ENCODE results near the gene BBX.

The BBX gene

DNA sequence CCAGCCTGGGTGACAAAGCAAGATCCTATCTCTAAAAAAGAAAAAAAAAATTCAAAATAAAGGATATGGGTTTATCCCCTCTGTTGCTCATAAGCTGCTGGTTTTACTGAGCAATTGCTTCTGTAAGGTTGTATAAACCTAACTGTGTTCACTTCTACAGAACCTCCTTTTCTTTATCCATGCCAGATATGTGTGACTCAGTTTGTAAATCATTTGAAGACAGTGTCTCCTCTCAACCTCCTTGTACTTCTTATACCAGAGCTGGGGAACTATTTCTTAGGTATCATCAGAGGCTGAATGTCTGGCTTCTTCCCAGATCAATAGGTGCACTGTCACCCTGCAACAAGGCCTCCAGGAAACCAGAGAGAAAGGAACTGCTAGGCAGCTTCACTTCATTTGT, 294.3 kb downstream of the BBX start:
- Histone ChIP-seq H3K36me3 (ENCODE audit: control insufficient read depth, insufficient read depth, low read length) (no peaks in the 10 kb centered on the region), H3K4me3 (ENCODE audit: extremely low read depth, insufficient read depth, low read length, poor library complexity, severe bottlenecking) (no peak overlapping the region), H3K9me3 (ENCODE audit: control insufficient read depth, low read length) (no peaks in the 10 kb centered on the region), H3K4me1 (ENCODE audit: control insufficient read depth, insufficient read depth, low read length, poor library complexity, severe bottlenecking) (peaks cover 18% of the 10 kb centered on the region), H3K27ac (ENCODE audit: low read depth, low read length, severe bottlenecking) (no peak overlapping the region)

DNA sequence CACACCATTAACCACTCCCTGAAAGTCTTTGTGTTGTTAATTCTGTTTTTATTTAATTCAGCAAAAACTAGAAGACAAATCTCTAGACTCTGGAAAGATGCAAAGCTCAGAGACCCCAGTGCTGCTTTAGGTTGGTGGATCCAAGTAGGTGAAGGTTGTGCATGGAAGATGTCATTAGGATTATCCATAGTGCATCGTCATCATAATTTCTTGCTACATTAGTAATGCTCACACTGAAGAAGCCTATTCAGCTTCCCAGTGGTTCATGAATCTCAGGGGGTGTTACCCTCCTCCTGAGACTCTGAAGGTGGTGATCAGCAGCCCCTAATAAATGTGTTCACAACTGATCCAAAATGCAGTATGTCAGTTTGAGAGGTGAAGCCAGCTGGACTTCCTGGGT, 295.3 kb downstream of the BBX start:
- WGBS, 2 experiments (ENCODE audit: insufficient coverage in 2 of 2) = no CpG with 5 or more reads among the region's 1 CpG
- H3K9me3 ChIP-seq (ENCODE audit: control insufficient read depth, low read length) = no peaks in the 10 kb centered on the region
- peaks cover 11% of the 10 kb centered on the region for H3K4me1 ChIP-seq (ENCODE audit: control insufficient read depth, insufficient read depth, low read length, poor library complexity, severe bottlenecking)
- no peak overlapping the region for H3K27ac ChIP-seq (ENCODE audit: low read depth, low read length, severe bottlenecking)
- H3K4me3 ChIP-seq (ENCODE audit: extremely low read depth, insufficient read depth, low read length, poor library complexity, severe bottlenecking) = no peak overlapping the region
- no peaks in the 10 kb centered on the region for H3K36me3 ChIP-seq (ENCODE audit: control insufficient read depth, insufficient read depth, low read length)

GRCh38 chr3:107819656-107820055, 296.9 kb downstream of the BBX start:
- Histone ChIP-seq H3K4me1 (ENCODE audit: control insufficient read depth, insufficient read depth, low read length, poor library complexity, severe bottlenecking) (peaks cover 9% of the 10 kb centered on the region), H3K4me3 (ENCODE audit: extremely low read depth, insufficient read depth, low read length, poor library complexity, severe bottlenecking) (no peak overlapping the region), H3K36me3 (ENCODE audit: control insufficient read depth, insufficient read depth, low read length) (no peaks in the 10 kb centered on the region), H3K27ac (ENCODE audit: low read depth, low read length, severe bottlenecking) (no peak overlapping the region), H3K9me3 (ENCODE audit: control insufficient read depth, low read length) (no peaks in the 10 kb centered on the region)
- WGBS, 2 experiments (ENCODE audit: insufficient coverage in 2 of 2) = 76 to 78% methylated on average over 1 to 4 of the region's 4 CpGs

GRCh38 chr3:107822308-107822707, 299.5 kb downstream of the BBX start:
- no peak overlapping the region for H3K4me3 ChIP-seq (ENCODE audit: extremely low read depth, insufficient read depth, low read length, poor library complexity, severe bottlenecking)
- H3K9me3 ChIP-seq (ENCODE audit: control insufficient read depth, low read length) = no peaks in the 10 kb centered on the region
- peaks cover 9% of the 10 kb centered on the region for H3K4me1 ChIP-seq (ENCODE audit: control insufficient read depth, insufficient read depth, low read length, poor library complexity, severe bottlenecking)
- 94 to 100% methylated on average over 1 to 3 of the region's 4 CpGs for WGBS, 2 experiments (ENCODE audit: insufficient coverage in 2 of 2)
- no peaks in the 10 kb centered on the region for H3K36me3 ChIP-seq (ENCODE audit: control insufficient read depth, insufficient read depth, low read length)
- no peak overlapping the region for H3K27ac ChIP-seq (ENCODE audit: low read depth, low read length, severe bottlenecking)

DNA sequence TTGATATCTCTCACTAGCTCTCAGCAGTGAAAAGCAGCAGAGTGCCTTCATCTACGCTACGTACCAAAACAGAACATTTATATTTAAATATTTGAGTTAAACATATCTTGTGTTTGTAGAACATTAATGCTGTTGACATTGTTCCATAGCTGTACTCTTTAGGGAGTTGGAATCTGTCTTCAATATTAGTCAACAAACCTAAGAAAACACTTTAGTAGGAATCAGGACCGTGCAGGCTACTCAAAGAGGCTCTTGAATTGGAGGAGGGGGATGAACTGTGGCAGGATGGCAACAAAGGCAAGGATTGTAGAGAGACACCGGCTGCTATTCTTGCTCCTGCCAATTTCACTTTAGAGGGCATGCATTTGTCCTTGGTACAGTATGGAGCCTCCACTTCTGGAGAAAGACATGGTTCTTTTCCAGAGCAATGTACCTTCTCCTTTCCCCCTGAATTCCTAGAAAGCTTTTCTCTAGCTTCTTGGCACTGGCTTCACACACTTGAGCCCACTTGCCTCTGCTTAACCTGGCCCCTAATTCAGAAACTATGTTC, 302.1 kb downstream of the BBX start:
- WGBS, 2 experiments (ENCODE audit: insufficient coverage in 2 of 2) = 71 to 83% methylated on average over 1 to 2 of the region's 4 CpGs
- H3K4me1 ChIP-seq (ENCODE audit: control insufficient read depth, insufficient read depth, low read length, poor library complexity, severe bottlenecking) = peaks cover 5% of the 10 kb centered on the region
- H3K4me3 ChIP-seq (ENCODE audit: extremely low read depth, insufficient read depth, low read length, poor library complexity, severe bottlenecking) = no peak overlapping the region
- H3K27ac ChIP-seq (ENCODE audit: low read depth, low read length, severe bottlenecking) = no peak overlapping the region
- no peaks in the 10 kb centered on the region for H3K36me3 ChIP-seq (ENCODE audit: control insufficient read depth, insufficient read depth, low read length)
- H3K9me3 ChIP-seq (ENCODE audit: control insufficient read depth, low read length) = no peaks in the 10 kb centered on the region

- H3K36me3 ChIP-seq (ENCODE audit: control insufficient read depth, insufficient read depth, low read length) = no peaks in the 10 kb centered on the region
- H3K4me3 ChIP-seq (ENCODE audit: extremely low read depth, insufficient read depth, low read length, poor library complexity, severe bottlenecking) = no peak overlapping the region
- no peak overlapping the region for H3K27ac ChIP-seq (ENCODE audit: low read depth, low read length, severe bottlenecking)
- no peaks in the 10 kb centered on the region for H3K9me3 ChIP-seq (ENCODE audit: control insufficient read depth, low read length)
- 100% methylated on average over 1 to 2 of the region's 5 CpGs for WGBS, 2 experiments (ENCODE audit: insufficient coverage in 2 of 2)
- H3K4me1 ChIP-seq (ENCODE audit: control insufficient read depth, insufficient read depth, low read length, poor library complexity, severe bottlenecking) = peaks cover 5% of the 10 kb centered on the region
Observed at GRCh38 chr3:107825556-107825955, 302.8 kb downstream of the BBX start.

GRCh38 chr3:107826727-107827126, 304.0 kb downstream of the BBX start:
- 100% methylated on average over 2 of the region's 9 CpGs for WGBS, 2 experiments (ENCODE audit: insufficient coverage in 2 of 2)
- H3K27ac ChIP-seq (ENCODE audit: low read depth, low read length, severe bottlenecking) = no peak overlapping the region
- H3K4me1 ChIP-seq (ENCODE audit: control insufficient read depth, insufficient read depth, low read length, poor library complexity, severe bottlenecking) = no peaks in the 10 kb centered on the region
- no peaks in the 10 kb centered on the region for H3K36me3 ChIP-seq (ENCODE audit: control insufficient read depth, insufficient read depth, low read length)
- no peaks in the 10 kb centered on the region for H3K9me3 ChIP-seq (ENCODE audit: control insufficient read depth, low read length)
- no peak overlapping the region for H3K4me3 ChIP-seq (ENCODE audit: extremely low read depth, insufficient read depth, low read length, poor library complexity, severe bottlenecking)

DNA sequence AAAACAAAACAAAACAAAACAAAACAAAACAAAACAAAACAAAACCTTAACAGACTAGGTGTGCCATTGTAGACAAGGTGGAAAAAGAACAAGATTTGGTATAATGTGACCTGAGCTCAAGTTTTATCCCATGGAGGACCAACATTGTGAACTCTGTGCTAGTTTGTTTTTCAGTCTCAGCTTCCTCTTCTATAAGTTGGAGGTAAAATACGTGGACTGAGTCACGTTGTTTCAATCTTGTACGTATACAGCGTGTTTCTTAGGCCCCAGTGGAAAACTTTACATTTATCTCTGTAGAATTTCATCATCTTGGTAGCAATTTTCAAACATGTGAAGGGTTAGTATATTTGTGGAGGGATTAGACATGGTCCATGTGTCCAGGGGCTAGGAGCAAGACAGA, 306.4 kb downstream of the BBX start:
- Histone ChIP-seq H3K4me1 (ENCODE audit: control insufficient read depth, insufficient read depth, low read length, poor library complexity, severe bottlenecking) (no peaks in the 10 kb centered on the region), H3K36me3 (ENCODE audit: control insufficient read depth, insufficient read depth, low read length) (no peaks in the 10 kb centered on the region), H3K4me3 (ENCODE audit: extremely low read depth, insufficient read depth, low read length, poor library complexity, severe bottlenecking) (no peak overlapping the region), H3K27ac (ENCODE audit: low read depth, low read length, severe bottlenecking) (no peak overlapping the region), H3K9me3 (ENCODE audit: control insufficient read depth, low read length) (no peaks in the 10 kb centered on the region)
- 97 to 100% methylated on average over 1 to 4 of the region's 4 CpGs for WGBS, 2 experiments (ENCODE audit: insufficient coverage in 2 of 2)

GRCh38 chr3:107831590-107831989, 308.8 kb downstream of the BBX start:
- 40 to 58% methylated on average over 2 of the region's 3 CpGs for WGBS, 2 experiments (ENCODE audit: insufficient coverage in 2 of 2)
- Histone ChIP-seq H3K36me3 (ENCODE audit: control insufficient read depth, insufficient read depth, low read length) (no peaks in the 10 kb centered on the region), H3K9me3 (ENCODE audit: control insufficient read depth, low read length) (no peaks in the 10 kb centered on the region), H3K4me3 (ENCODE audit: extremely low read depth, insufficient read depth, low read length, poor library complexity, severe bottlenecking) (no peak overlapping the region), H3K4me1 (ENCODE audit: control insufficient read depth, insufficient read depth, low read length, poor library complexity, severe bottlenecking) (no peaks in the 10 kb centered on the region), H3K27ac (ENCODE audit: low read depth, low read length, severe bottlenecking) (no peak overlapping the region)

DNA sequence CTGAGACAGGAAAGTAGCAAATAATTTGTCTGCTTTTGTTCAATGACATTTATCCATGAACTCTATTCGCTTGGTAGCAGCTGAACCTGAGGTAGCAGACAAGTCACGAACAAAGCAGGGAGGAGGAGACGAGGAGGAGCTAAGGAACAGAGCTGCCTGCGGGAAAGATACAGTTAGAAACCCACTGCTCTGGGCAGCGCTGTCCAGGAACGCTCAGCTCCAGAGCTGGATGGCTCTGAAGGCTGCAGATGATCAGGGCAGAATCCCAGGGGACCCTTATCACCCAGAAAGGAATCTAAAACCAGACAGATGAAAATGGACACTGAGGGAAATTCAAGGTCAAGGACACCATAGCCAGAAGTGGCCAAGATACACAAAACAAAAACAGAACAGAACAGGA, 310.3 kb downstream of the BBX start:
- Histone ChIP-seq H3K9me3 (ENCODE audit: control insufficient read depth, low read length) (no peaks in the 10 kb centered on the region), H3K36me3 (ENCODE audit: control insufficient read depth, insufficient read depth, low read length) (no peaks in the 10 kb centered on the region), H3K27ac (ENCODE audit: low read depth, low read length, severe bottlenecking) (no peak overlapping the region), H3K4me1 (ENCODE audit: control insufficient read depth, insufficient read depth, low read length, poor library complexity, severe bottlenecking) (no peaks in the 10 kb centered on the region), H3K4me3 (ENCODE audit: extremely low read depth, insufficient read depth, low read length, poor library complexity, severe bottlenecking) (no peak overlapping the region)
- WGBS, 2 experiments (ENCODE audit: insufficient coverage in 2 of 2) = 62 to 68% methylated on average over 6 of the region's 6 CpGs

DNA sequence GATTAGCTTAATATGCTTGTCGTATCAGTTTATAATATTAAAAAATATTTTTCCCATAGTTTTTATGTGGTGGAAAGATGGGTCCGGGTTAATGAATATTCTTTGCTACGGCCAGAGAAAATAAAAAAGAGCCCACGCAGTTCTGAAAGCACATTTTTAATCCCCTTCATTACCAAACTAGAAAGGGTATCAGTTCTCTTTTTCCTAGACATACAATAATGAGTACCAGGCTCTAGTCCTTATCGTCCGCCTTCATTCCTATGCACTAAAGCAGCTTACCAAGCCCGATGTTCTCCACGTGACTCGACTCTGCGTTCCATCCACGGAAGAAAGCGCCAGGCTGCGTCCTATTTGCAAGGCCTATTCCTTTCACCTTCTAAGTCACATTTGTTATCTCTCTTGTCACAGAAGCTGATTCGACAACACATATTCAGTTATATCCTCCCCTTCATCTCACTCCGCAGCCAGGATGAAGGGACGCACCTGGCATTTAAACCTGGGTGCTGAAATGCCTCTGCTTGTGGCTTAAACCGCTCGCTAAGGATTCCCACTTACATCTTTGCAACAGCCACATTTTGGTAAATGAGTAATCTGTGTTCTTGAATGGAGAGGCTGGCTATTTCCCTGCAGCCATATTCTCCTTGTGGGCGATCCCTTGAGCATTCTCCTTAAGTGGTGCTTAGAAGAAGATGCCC, 311.1 kb downstream of the BBX start:
- Histone ChIP-seq H3K9me3 (ENCODE audit: control insufficient read depth, low read length) (no peaks in the 10 kb centered on the region), H3K36me3 (ENCODE audit: control insufficient read depth, insufficient read depth, low read length) (no peaks in the 10 kb centered on the region), H3K27ac (ENCODE audit: low read depth, low read length, severe bottlenecking) (no peak overlapping the region), H3K4me3 (ENCODE audit: extremely low read depth, insufficient read depth, low read length, poor library complexity, severe bottlenecking) (no peak overlapping the region), H3K4me1 (ENCODE audit: control insufficient read depth, insufficient read depth, low read length, poor library complexity, severe bottlenecking) (no peaks in the 10 kb centered on the region)
- WGBS, 2 experiments (ENCODE audit: insufficient coverage in 2 of 2) = 94 to 95% methylated on average over 15 to 16 of the region's 19 CpGs
